ENCODE measurements around the gene SNX15.
A peak's percentile ranks its signal among the peaks of the same experiment; 100 is the strongest.
"Not testable (repeated sequence)": the region's sequence is repeated elsewhere in the genome, so short reads cannot be mapped to it uniquely, and the experiment has no call there.

SNX15 gene

GRCh38 chr11:65027213-65028067, at the start of gene SNX15:
SNX15 (plus strand) TSS chr11:65027439; CDS start chr11:65027538, 99 bp downstream.
- DNase-seq = peak; percentile 97

- DNase-seq = not testable (repeated sequence)
Observed at GRCh38 chr11:64983339-64983738, 43.9 kb upstream of the SNX15 start.

GRCh38 chr11:64987998-64988854, 39.0 kb upstream of the SNX15 start:
- no peak for DNase-seq

GRCh38 chr11:64989416-64989815, 37.8 kb upstream of the SNX15 start:
- no peak for DNase-seq

GRCh38 chr11:64990222-64990923, 36.9 kb upstream of the SNX15 start:
- DNase-seq = no peak

- no peak for DNase-seq
Observed at GRCh38 chr11:64994318-64994717, 32.9 kb upstream of the SNX15 start.

- no peak for DNase-seq
Observed at GRCh38 chr11:64996327-64996709, 30.9 kb upstream of the SNX15 start.

GRCh38 chr11:64996710-64997380, 30.4 kb upstream of the SNX15 start, which contains the start of gene BATF2:
BATF2 (minus strand) TSS chr11:64996971; CDS start chr11:64996914, 57 bp downstream.
- no peak for DNase-seq

- DNase-seq = no peak
Observed at GRCh38 chr11:64998141-64998540, 29.1 kb upstream of the SNX15 start.

- no peak for DNase-seq
Observed at GRCh38 chr11:64998690-64999431, 28.4 kb upstream of the SNX15 start.

- no peak for DNase-seq
Observed at GRCh38 chr11:64999478-64999877, 27.8 kb upstream of the SNX15 start.

- DNase-seq = no peak
Observed at GRCh38 chr11:65002706-65003105, 24.5 kb upstream of the SNX15 start.

GRCh38 chr11:65003282-65003681, 24.0 kb upstream of the SNX15 start:
- DNase-seq = no peak

- not testable (repeated sequence) for DNase-seq
Observed at GRCh38 chr11:65003968-65004367, 23.3 kb upstream of the SNX15 start.

- DNase-seq = no peak
Observed at GRCh38 chr11:65008016-65008415, 19.2 kb upstream of the SNX15 start.

GRCh38 chr11:65008873-65009272, 18.4 kb upstream of the SNX15 start:
- no peak for DNase-seq

- DNase-seq = peak; percentile 93
Observed at GRCh38 chr11:65013130-65013887, 13.9 kb upstream of the SNX15 start.

GRCh38 chr11:65013888-65014725, 13.1 kb upstream of the SNX15 start, which contains the start of gene ARL2:
ARL2 (plus strand) TSS chr11:65014160; CDS start chr11:65014208, 48 bp downstream.
- DNase-seq = peak; percentile 90

- DNase-seq = no peak
Observed at GRCh38 chr11:65014726-65015227, 12.5 kb upstream of the SNX15 start.

- DNase-seq = no peak
Observed at GRCh38 chr11:65016705-65017104, 10.5 kb upstream of the SNX15 start.
